ENCODE data around the gene ADAMTSL3. TPM values are rescaled to one million over a fixed set of nuclear protein-coding genes. Genes with fewer than 3 reads are reported as not detected.
"Not testable (repeated sequence)": the region's sequence is repeated elsewhere in the genome, so short reads cannot be mapped to it uniquely, and the experiment has no call there.

The ADAMTSL3 gene
- total RNA-seq, 1 donor = 0.72 TPM

DNA sequence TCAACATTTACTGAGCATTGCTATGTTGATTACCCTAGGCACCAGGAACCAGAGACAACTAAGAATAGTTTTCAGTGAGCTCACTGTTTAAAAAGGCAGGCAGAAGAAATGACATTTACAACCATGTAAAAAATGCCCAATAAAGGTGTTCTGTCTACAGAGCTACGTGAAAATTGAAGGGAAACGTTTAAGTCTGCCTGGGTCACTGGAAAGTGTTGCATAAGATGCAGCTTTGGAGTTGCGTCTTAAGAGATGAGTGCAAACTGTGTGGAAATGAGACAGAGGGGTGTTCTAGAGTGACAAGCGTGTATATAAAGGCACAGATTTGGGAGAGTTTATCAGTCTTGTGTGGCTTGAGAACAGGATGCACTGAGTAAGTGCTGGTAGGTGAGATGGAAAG lies 303.0 kb downstream of the ADAMTSL3 start:
- Histone ChIP-seq H3K27me3 (ENCODE audit: insufficient read depth, low read length) (no peaks in the 10 kb centered on the region), H3K9me3 (ENCODE audit: low read depth, low read length) (no peaks in the 10 kb centered on the region), H3K4me3 (ENCODE audit: insufficient read depth, low read length) (no peak overlapping the region), H3K4me1 (ENCODE audit: insufficient read depth, low read length) (no peaks in the 10 kb centered on the region), H3K27ac (ENCODE audit: low read depth, low read length) (no peak overlapping the region), H3K79me2 (ENCODE audit: insufficient read depth, low read length) (no peaks in the 10 kb centered on the region), H2AFZ (ENCODE audit: low read length) (no peak overlapping the region), H3K36me3 (ENCODE audit: insufficient read depth, low read length) (no peaks in the 10 kb centered on the region), H3K4me2 (ENCODE audit: insufficient read depth, low read length) (no peak overlapping the region), H4K20me1 (ENCODE audit: insufficient read depth, low read length) (no peaks in the 10 kb centered on the region)
- TF ChIP-seq, protein P1, sequence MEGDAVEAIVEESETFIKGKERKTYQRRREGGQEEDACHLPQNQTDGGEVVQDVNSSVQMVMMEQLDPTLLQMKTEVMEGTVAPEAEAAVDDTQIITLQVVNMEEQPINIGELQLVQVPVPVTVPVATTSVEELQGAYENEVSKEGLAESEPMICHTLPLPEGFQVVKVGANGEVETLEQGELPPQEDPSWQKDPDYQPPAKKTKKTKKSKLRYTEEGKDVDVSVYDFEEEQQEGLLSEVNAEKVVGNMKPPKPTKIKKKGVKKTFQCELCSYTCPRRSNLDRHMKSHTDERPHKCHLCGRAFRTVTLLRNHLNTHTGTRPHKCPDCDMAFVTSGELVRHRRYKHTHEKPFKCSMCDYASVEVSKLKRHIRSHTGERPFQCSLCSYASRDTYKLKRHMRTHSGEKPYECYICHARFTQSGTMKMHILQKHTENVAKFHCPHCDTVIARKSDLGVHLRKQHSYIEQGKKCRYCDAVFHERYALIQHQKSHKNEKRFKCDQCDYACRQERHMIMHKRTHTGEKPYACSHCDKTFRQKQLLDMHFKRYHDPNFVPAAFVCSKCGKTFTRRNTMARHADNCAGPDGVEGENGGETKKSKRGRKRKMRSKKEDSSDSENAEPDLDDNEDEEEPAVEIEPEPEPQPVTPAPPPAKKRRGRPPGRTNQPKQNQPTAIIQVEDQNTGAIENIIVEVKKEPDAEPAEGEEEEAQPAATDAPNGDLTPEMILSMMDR (IDR thresholded peaks at IDR 0.05; ENCODE audit: extremely low read depth, low read depth, low read length) = no peak
- DNase-seq (ENCODE audit: insufficient read length, low spot score, missing footprints) = no peak

DNA sequence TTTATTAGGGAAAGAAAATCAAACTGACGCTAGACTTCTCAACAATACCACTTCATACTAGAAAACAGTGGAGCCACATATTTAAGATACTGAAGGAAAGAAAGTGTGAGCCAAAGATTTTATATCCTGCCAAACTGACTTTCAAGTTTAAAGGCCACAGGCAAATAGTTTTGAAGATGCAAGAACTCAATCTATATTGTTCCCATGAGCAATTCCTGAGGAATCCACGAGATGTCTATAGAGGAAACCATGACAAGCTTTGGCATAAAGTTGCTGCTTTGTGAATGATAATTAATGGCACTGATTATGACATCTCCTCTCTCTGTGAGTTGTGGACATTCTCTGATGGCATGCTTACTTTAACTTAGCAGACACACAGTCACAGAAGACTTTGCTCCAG lies 305.6 kb downstream of the ADAMTSL3 start:
- Histone ChIP-seq H3K9me3 (ENCODE audit: low read depth, low read length) (no peaks in the 10 kb centered on the region), H3K27me3 (ENCODE audit: insufficient read depth, low read length) (no peaks in the 10 kb centered on the region)
- TF ChIP-seq, protein P1 (IDR thresholded peaks at IDR 0.05; ENCODE audit: extremely low read depth, low read depth, low read length) = no peak

DNA sequence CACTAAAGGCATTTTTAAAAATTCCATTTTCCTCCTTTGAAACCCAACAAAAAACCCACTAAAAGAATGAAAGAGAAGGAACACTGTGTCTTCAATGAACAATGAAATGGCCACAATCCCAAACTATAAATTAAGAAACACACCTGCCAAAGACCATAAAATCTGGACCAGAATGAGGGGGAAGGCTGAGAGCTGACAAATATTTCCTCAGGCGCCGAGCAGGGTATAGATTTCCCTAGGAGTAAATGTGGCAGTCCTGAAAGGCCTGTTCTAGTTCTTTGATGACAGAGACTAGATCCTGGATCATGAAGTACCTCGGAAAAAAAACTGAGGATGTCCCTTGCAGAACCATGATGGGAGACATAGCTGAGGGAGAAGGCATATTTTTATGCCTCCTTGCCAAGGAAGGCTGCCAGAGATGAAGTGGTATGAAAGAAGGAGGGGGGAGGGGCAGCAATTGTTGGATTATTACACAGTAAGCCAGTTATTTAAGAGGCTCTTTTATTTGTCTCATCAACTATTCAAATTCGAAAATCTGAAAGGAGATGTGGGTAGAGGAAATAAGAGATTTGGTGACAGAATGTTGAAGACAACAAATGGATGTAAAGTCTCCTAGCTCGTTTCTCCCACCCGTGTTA lies 306.4 kb downstream of the ADAMTSL3 start:
- TF ChIP-seq, protein P1 (IDR thresholded peaks at IDR 0.05; ENCODE audit: extremely low read depth, low read depth, low read length) = no peak
- Histone ChIP-seq H2AFZ (ENCODE audit: low read length) (no peak overlapping the region), H3K36me3 (ENCODE audit: insufficient read depth, low read length) (no peaks in the 10 kb centered on the region), H3K9me3 (ENCODE audit: low read depth, low read length) (no peaks in the 10 kb centered on the region), H3K4me3 (ENCODE audit: insufficient read depth, low read length) (no peak overlapping the region), H4K20me1 (ENCODE audit: insufficient read depth, low read length) (no peaks in the 10 kb centered on the region), H3K79me2 (ENCODE audit: insufficient read depth, low read length) (no peaks in the 10 kb centered on the region), H3K4me2 (ENCODE audit: insufficient read depth, low read length) (no peak overlapping the region), H3K27me3 (ENCODE audit: insufficient read depth, low read length) (no peaks in the 10 kb centered on the region), H3K27ac (ENCODE audit: low read depth, low read length) (no peak overlapping the region), H3K4me1 (ENCODE audit: insufficient read depth, low read length) (no peaks in the 10 kb centered on the region)
- DNase-seq (ENCODE audit: insufficient read length, low spot score, missing footprints) = no peak

More for the DNA sequence above, 305.6 kb downstream of the ADAMTSL3 start:
- Histone ChIP-seq H3K79me2 (ENCODE audit: insufficient read depth, low read length) (no peaks in the 10 kb centered on the region), H3K4me3 (ENCODE audit: insufficient read depth, low read length) (no peak overlapping the region), H4K20me1 (ENCODE audit: insufficient read depth, low read length) (no peaks in the 10 kb centered on the region), H3K36me3 (ENCODE audit: insufficient read depth, low read length) (no peaks in the 10 kb centered on the region), H3K4me2 (ENCODE audit: insufficient read depth, low read length) (no peak overlapping the region), H3K27ac (ENCODE audit: low read depth, low read length) (no peak overlapping the region), H3K4me1 (ENCODE audit: insufficient read depth, low read length) (no peaks in the 10 kb centered on the region), H2AFZ (ENCODE audit: low read length) (no peak overlapping the region)
- no peak for DNase-seq (ENCODE audit: insufficient read length, low spot score, missing footprints)

DNA sequence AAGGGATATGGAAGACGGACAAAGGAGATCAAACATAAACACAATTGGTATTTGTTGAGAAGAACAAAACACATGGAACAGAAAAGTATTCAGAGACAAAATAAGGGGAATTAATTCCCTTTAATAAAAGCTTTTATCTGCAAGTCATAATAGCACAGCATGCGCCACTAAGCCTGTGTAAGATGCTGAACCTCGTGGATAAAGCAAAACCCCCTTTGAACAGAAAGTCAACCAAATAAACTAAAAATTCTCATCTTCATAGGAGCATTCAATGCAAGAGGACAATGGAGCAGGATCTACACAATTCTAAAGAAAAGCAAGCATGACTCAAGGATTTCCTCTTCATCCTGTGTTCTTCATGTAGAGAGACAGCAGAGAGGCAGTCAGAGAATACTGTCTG lies 307.4 kb downstream of the ADAMTSL3 start:
- TF ChIP-seq, protein P1 (IDR thresholded peaks at IDR 0.05; ENCODE audit: extremely low read depth, low read depth, low read length) = no peak

DNA sequence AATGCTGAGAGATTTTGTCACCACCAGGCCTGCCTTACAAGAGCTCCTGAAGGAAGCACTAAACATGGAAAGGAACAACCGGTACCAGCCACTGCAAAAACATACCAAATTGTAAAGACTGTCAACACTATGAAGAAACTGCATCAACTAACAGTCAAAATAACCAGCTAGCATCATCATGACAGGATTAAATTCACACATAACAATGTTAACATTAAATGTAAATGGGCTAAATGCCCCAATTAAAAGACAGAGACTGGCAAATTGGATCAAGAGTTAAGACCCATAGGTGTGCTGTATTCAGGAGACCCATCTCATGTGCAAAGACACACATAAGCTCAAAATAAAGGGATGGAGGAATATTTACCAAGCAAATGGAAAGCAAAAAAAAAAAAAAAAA lies 311.0 kb downstream of the ADAMTSL3 start:
- H3K27me3 ChIP-seq (ENCODE audit: insufficient read depth, low read length); DNase-seq (ENCODE audit: insufficient read length, low spot score, missing footprints); H3K4me2 ChIP-seq (ENCODE audit: insufficient read depth, low read length); H2AFZ ChIP-seq (ENCODE audit: low read length); H4K20me1 ChIP-seq (ENCODE audit: insufficient read depth, low read length); H3K9me3 ChIP-seq (ENCODE audit: low read depth, low read length); H3K4me3 ChIP-seq (ENCODE audit: insufficient read depth, low read length); H3K27ac ChIP-seq (ENCODE audit: low read depth, low read length); H3K4me1 ChIP-seq (ENCODE audit: insufficient read depth, low read length); H3K79me2 ChIP-seq (ENCODE audit: insufficient read depth, low read length); H3K36me3 ChIP-seq (ENCODE audit: insufficient read depth, low read length): not testable (repeated sequence)

More for the DNA sequence above, 307.4 kb downstream of the ADAMTSL3 start:
- Histone ChIP-seq H3K4me1 (ENCODE audit: insufficient read depth, low read length) (no peaks in the 10 kb centered on the region), H3K27me3 (ENCODE audit: insufficient read depth, low read length) (no peaks in the 10 kb centered on the region), H3K27ac (ENCODE audit: low read depth, low read length) (no peak overlapping the region), H2AFZ (ENCODE audit: low read length) (no peak overlapping the region), H3K36me3 (ENCODE audit: insufficient read depth, low read length) (no peaks in the 10 kb centered on the region), H3K9me3 (ENCODE audit: low read depth, low read length) (no peaks in the 10 kb centered on the region), H3K79me2 (ENCODE audit: insufficient read depth, low read length) (no peaks in the 10 kb centered on the region), H3K4me2 (ENCODE audit: insufficient read depth, low read length) (no peak overlapping the region), H4K20me1 (ENCODE audit: insufficient read depth, low read length) (no peaks in the 10 kb centered on the region), H3K4me3 (ENCODE audit: insufficient read depth, low read length) (no peak overlapping the region)
- DNase-seq (ENCODE audit: insufficient read length, low spot score, missing footprints) = no peak
